H1 (cell line): ENCODE measurements around the gene FAM209A. TPM values are rescaled to one million over a fixed set of nuclear protein-coding genes. Genes with fewer than 3 reads are reported as not detected.
A peak's percentile ranks its signal among the peaks of the same experiment; 100 is the strongest.

Experiments used
- CTCF ChIA-PET: fragments of 300-600 bp; sonication (Branson Sonifier 250); formaldehyde crosslinking; loops from one replicate; lab custom pipeline; 2021; ENCODE audit not compliant: partially characterized antibody; lab: Charles Lee
- POLR2A ChIA-PET: fragments of 300-600 bp; sonication (Branson Sonifier 250); formaldehyde crosslinking; loops from one replicate; lab custom pipeline; 2021; ENCODE audit warnings: inconsistent platforms; ENCODE audit not compliant: partially characterized antibody; lab: Charles Lee
- DNase-seq, 2 experiments: peaks; one replicate each; pipeline versions ENCODE4 v3.0.0 to v3.0.0-alpha.2; 2010 to 2022; ENCODE audit warnings: low spot score in 2 of 2, low read depth in 1 of 2, mixed read lengths in 1 of 2
- FAIRE-seq: peaks from 2 replicates; lab custom pipeline; 2011; peaks lifted over from hg19 to GRCh38; lab: Jason Lieb, UNC
- H2AFZ ChIP-seq: 2 replicates; pipeline ENCODE4 v1.8.1; 2012; ENCODE audit warnings: low read length, inconsistent platforms
- H2AK5ac ChIP-seq: 2 replicates; pipeline ENCODE4 v1.6.1; 2013; ENCODE audit warnings: low read depth, low read length
- H2BK120ac ChIP-seq: replicated peaks from 2 replicates; pipeline ENCODE3; 2013; ENCODE audit warnings: low read depth, low read length, inconsistent platforms
- H2BK12ac ChIP-seq: 2 replicates; pipeline ENCODE4 v1.6.1; 2013; ENCODE audit warnings: low read depth, low read length
- H2BK15ac ChIP-seq: 2 replicates; pipeline ENCODE4 v1.6.1; 2013; ENCODE audit warnings: low read length
- H2BK20ac ChIP-seq: 2 replicates; pipeline ENCODE4 v1.6.1; 2013; ENCODE audit warnings: low read length
- H2BK5ac ChIP-seq: 2 replicates; pipeline ENCODE4 v1.6.1; 2013; ENCODE audit warnings: low read depth, low read length
- H3K14ac ChIP-seq: 2 replicates; pipeline ENCODE4 v1.6.1; 2013; ENCODE audit warnings: inconsistent platforms; ENCODE audit not compliant: insufficient read length
- H3K18ac ChIP-seq: 2 replicates; pipeline ENCODE4 v1.6.1; 2013; ENCODE audit warnings: low read length; ENCODE audit errors: extremely low read depth
- H3K23ac ChIP-seq: 2 replicates; pipeline ENCODE4 v1.6.1; 2013; ENCODE audit warnings: inconsistent platforms; ENCODE audit not compliant: insufficient read length
- H3K23me2 ChIP-seq: 2 replicates; pipeline ENCODE4 v1.6.1; 2013; ENCODE audit warnings: low read depth, low read length
- H3K27ac ChIP-seq: 2 replicates; pipeline ENCODE4 v1.6.1; 2011; ENCODE audit warnings: low read depth, low read length, inconsistent platforms
- H3K27me3 ChIP-seq, 4 experiments: replicated peaks in 1 of 4; 1 replicate in 1 of 4; 2 replicates in 3 of 4; pipeline versions ENCODE4 v1.6.1 to v1.8.1; 2011 to 2013; ENCODE audit warnings: low read length in 3 of 4, mild to moderate bottlenecking in 3 of 4, inconsistent platforms in 2 of 4, mixed read lengths in 2 of 4, moderate library complexity in 1 of 4; ENCODE audit not compliant: control insufficient read depth in 3 of 4, insufficient read depth in 3 of 4; ENCODE audit errors: extremely low read depth in 1 of 4
- H3K36me3 ChIP-seq, 4 experiments: 2 replicates each; pipeline versions ENCODE4 v1.6.1 to v1.8.1; 2011 to 2013; ENCODE audit warnings: mild to moderate bottlenecking in 4 of 4, low read length in 3 of 4, moderate library complexity in 2 of 4, control low read depth in 1 of 4, inconsistent platforms in 1 of 4; ENCODE audit not compliant: insufficient read depth in 4 of 4, control insufficient read depth in 2 of 4
- H3K4ac ChIP-seq: replicated peaks from 2 replicates; pipeline ENCODE3; 2013; ENCODE audit warnings: low read length, low read depth, mixed read lengths, inconsistent platforms; ENCODE audit not compliant: insufficient read length
- H3K4me1 ChIP-seq, 4 experiments: replicated peaks in 1 of 4; 1 replicate in 1 of 4; 2 replicates in 3 of 4; pipeline versions ENCODE4 v1.6.1 to v1.8.1; 2011 to 2013; ENCODE audit warnings: low read length in 3 of 4, inconsistent platforms in 2 of 4, mixed read lengths in 1 of 4; ENCODE audit not compliant: insufficient read depth in 4 of 4, control insufficient read depth in 3 of 4
- H3K4me2 ChIP-seq, 2 experiments: 2 replicates each; pipeline versions ENCODE4 v1.6.1 to v1.8.1; 2011 to 2013; ENCODE audit warnings: low read depth in 2 of 2, low read length in 2 of 2, control low read depth in 1 of 2, inconsistent platforms in 1 of 2, mild to moderate bottlenecking in 1 of 2; ENCODE audit not compliant: insufficient read depth in 1 of 2
- H3K4me3 ChIP-seq, 4 experiments: fragments of 200-600, 300-600 bp in 1 of 4; sonication (generic), shearing (Covaris generic), sonication (Bioruptor Twin) in 1 of 4; 2 replicates each; pipeline versions ENCODE4 v1.5.1 to v1.8.1; 2011 to 2016; ENCODE audit warnings: low read length in 4 of 4, low read depth in 3 of 4, control low read depth in 2 of 4, inconsistent platforms in 2 of 4, mild to moderate bottlenecking in 2 of 4, mixed read lengths in 1 of 4, moderate library complexity in 1 of 4; ENCODE audit not compliant: insufficient read depth in 2 of 4; ENCODE audit errors: extremely low read depth in 1 of 4
- H3K56ac ChIP-seq: replicated peaks from 2 replicates; pipeline ENCODE3; 2013; ENCODE audit warnings: low read depth, mild to moderate bottlenecking, mixed read lengths, low read length, inconsistent platforms; ENCODE audit not compliant: insufficient read length
- H3K79me1 ChIP-seq: 2 replicates; pipeline ENCODE4 v1.6.1; 2013; ENCODE audit warnings: low read depth, low read length, control low read depth
- H3K79me2 ChIP-seq, 2 experiments: 2 replicates each; pipeline versions ENCODE4 v1.6.1 to v1.8.1; 2012 to 2013; ENCODE audit warnings: low read length in 2 of 2, mild to moderate bottlenecking in 2 of 2, inconsistent platforms in 1 of 2; ENCODE audit not compliant: insufficient read depth in 2 of 2, control insufficient read depth in 1 of 2
- H3K9ac ChIP-seq, 4 experiments: replicated peaks in 1 of 4; 1 replicate in 1 of 4; 2 replicates in 3 of 4; pipeline versions ENCODE4 v1.6.1 to v1.8.1; 2011 to 2013; ENCODE audit warnings: low read depth in 3 of 4, low read length in 3 of 4, control low read depth in 2 of 4, mild to moderate bottlenecking in 2 of 4, moderate library complexity in 2 of 4, inconsistent platforms in 1 of 4; ENCODE audit errors: extremely low read depth in 1 of 4
- H3K9me3 ChIP-seq, 2 experiments: 2 replicates each; pipeline versions ENCODE4 v1.6.1 to v1.8.1; 2012 to 2013; ENCODE audit warnings: mild to moderate bottlenecking in 2 of 2, moderate library complexity in 2 of 2, control low read depth in 1 of 2, inconsistent platforms in 1 of 2, low read depth in 1 of 2, low read length in 1 of 2, mixed read lengths in 1 of 2; ENCODE audit not compliant: insufficient read depth in 2 of 2
- H4K20me1 ChIP-seq, 2 experiments: replicated peaks in 1 of 2; 2 replicates each; pipeline versions ENCODE3 to v1.8.1; 2011 to 2013; ENCODE audit warnings: inconsistent platforms in 2 of 2, low read length in 2 of 2, mild to moderate bottlenecking in 1 of 2; ENCODE audit not compliant: insufficient read depth in 2 of 2, control insufficient read depth in 1 of 2
- H4K5ac ChIP-seq: 2 replicates; pipeline ENCODE4 v1.6.1; 2013; ENCODE audit warnings: low read length, low read depth, mixed read lengths, inconsistent platforms; ENCODE audit not compliant: insufficient read length
- H4K8ac ChIP-seq: 2 replicates; pipeline ENCODE4 v1.8.0; 2013; ENCODE audit warnings: mild to moderate bottlenecking, moderate library complexity, low read length, inconsistent platforms; ENCODE audit not compliant: insufficient read depth; ENCODE audit errors: extremely low read depth
- H4K91ac ChIP-seq: replicated peaks from 2 replicates; pipeline ENCODE3; 2013; ENCODE audit warnings: low read length, mixed read lengths, inconsistent platforms; ENCODE audit not compliant: insufficient read length
- CEBPB ChIP-seq: IDR thresholded peaks from 2 replicates; pipeline ENCODE4 v1.6.1; 2012; ENCODE audit warnings: low read depth, low read length
- HDAC6 ChIP-seq: IDR thresholded peaks from one replicate; pipeline ENCODE4 v1.7.1; 2012; ENCODE audit warnings: low read depth, mild to moderate bottlenecking, inconsistent platforms, low read length, moderate library complexity
- POLR2A ChIP-seq, 2 experiments: IDR thresholded peaks; 1 replicate in 1 of 2; 2 replicates in 1 of 2; pipeline ENCODE4 v1.6.1; 2011; ENCODE audit warnings: low read depth in 2 of 2, low read length in 2 of 2, mild to moderate bottlenecking in 2 of 2; ENCODE audit errors: control extremely low read depth in 1 of 2
- WGBS, 2 experiments: shearing (Covaris generic) in 1 of 2; methylation state at CpG; one replicate each; pipeline versions ENCODE4 v1.1.6 to v1.1.7; 2013 to 2015; ENCODE audit warnings: low lambda C conversion rate in 2 of 2, mixed read lengths in 2 of 2, inconsistent platforms in 1 of 2, low coverage in 1 of 2, missing lambda C conversion rate in 1 of 2; ENCODE audit not compliant: insufficient replicate concordance in 2 of 2, insufficient coverage in 1 of 2, insufficient read length in 1 of 2; ENCODE audit errors: extremely low coverage in 1 of 2, missing lambda C conversion rate in 1 of 2; 5-methylcytosine and 5-hydroxymethylcytosine counted together
- polyA plus RNA-seq, 7 experiments: library from polyadenylated mRNA; depleted of rRNA in 3 of 7; stranded (reverse) in 5 of 7; unstranded in 2 of 7; fragments of >200 nt in 5 of 7; fragments of 200-250 nt in 2 of 7; gene quantifications; 1 replicate in 5 of 7; 2 replicates in 1 of 7; 4 replicates in 1 of 7; pipeline versions ENCODE4 v1.2.1 to v1.2.3, GENCODE V29; 2011 to 2013; ENCODE audit warnings: missing spikeins in 2 of 7, mixed read lengths in 2 of 7
- total RNA-seq: library from RNA; stranded (reverse); fragmentation: NEBNext Ultra II Directional; extraction: Animal tissue kit (Norgen Biotek cat#: 25700); gene quantifications from 2 replicates; pipeline ENCODE4 v1.2.1, GENCODE V29; 2021

Gene FAM209A
- total and polyA plus RNA-seq, 2 of the 8 experiments (the other 6 are each of a cell fraction or from before 2014, with no cell fraction given), result 0.15 TPM; not detected in 1

DNA sequence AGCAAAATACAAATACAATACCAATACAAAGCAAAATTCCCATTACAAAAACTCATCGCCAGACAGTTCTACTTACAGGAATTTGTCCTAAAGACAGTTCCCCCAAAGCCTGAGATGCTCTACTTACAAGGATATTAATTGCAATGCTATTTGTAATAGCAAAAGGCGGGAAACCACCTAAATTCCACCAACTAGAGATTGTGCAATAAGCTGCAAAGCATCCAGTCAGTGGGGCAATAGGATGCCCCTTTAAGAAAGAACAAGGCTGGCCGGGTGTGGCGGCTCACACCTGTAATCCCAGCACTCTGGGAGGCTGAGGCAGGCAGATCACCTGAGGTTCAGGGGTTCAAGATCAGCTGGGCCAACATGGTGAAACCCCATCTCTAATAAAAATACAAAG, 47.6 kb downstream of the FAM209A start:
- Histone ChIP-seq H3K9ac (no peak overlapping the region), H2BK120ac (no peak overlapping the region), H3K4me3 (no peak overlapping the region), H3K4me1 (no peaks in the 10 kb centered on the region), H3K27ac (no peak overlapping the region), H3K9me3 (no peaks in the 10 kb centered on the region), H4K20me1 (no peaks in the 10 kb centered on the region), H2BK15ac (no peak overlapping the region), H3K4me2 (no peak overlapping the region), H3K18ac (no peak overlapping the region), H3K14ac (no peak overlapping the region), H3K79me1 (no peaks in the 10 kb centered on the region; the same call in 1 of the 2 replicates), H4K91ac (no peak overlapping the region), H3K23me2 (no peaks in the 10 kb centered on the region), H3K36me3 (no peaks in the 10 kb centered on the region), H2AK5ac (no peak overlapping the region), H3K56ac (no peak overlapping the region), H3K23ac (no peak overlapping the region), H4K8ac (no peak overlapping the region), H2BK5ac (no peak overlapping the region), H2AFZ (no peak overlapping the region), H3K27me3 (no peaks in the 10 kb centered on the region; a peak in 1 of 7 replicates), H2BK20ac (no peak overlapping the region), H2BK12ac (no peak overlapping the region), H3K4ac (no peak overlapping the region), H3K79me2 (no peaks in the 10 kb centered on the region), H4K5ac (no peak overlapping the region)
- DNase-seq, result no peak
- ChIA-PET CTCF (interaction anchor here (1.1 to 1.6 kb wide), 2 partner anchors 9 to 21 kb away, joined by 3 to 7 read pairs; no protein-coding TSS in a partner anchor), POLR2A (no interaction called here)
- FAIRE-seq, result no peak
- no peak for TF ChIP-seq HDAC6
- no peak for TF ChIP-seq POLR2A (IDR thresholded peaks at IDR 0.05; ENCODE audit: control extremely low read depth in 1 of 2, low read depth in 2 of 2, low read length in 2 of 2)
- peak; percentile 79 for TF ChIP-seq CEBPB
- 92% methylated on average over 4 of the region's 4 CpGs; no CpG with 5 or more reads in 1 of the 2 experiments for WGBS, 2 experiments
